ENCODE measurements around the gene WIPF1.

WIPF1 gene

GRCh38 chr2:174535083-174535482 lies 62.5 kb downstream of the WIPF1 start:
- DNase-seq = no peak
- no peaks in the 10 kb centered on the region for H3K27me3 ChIP-seq (ENCODE audit: insufficient read depth, low read length, poor library complexity)
- H3K9me3 ChIP-seq (ENCODE audit: insufficient read depth, low read length, severe bottlenecking) = no peaks in the 10 kb centered on the region
- no peak overlapping the region for H3K4me3 ChIP-seq (ENCODE audit: low read depth in 1 of 2, low read length in 2 of 2)
- no peaks in the 10 kb centered on the region for H4K20me1 ChIP-seq (ENCODE audit: insufficient read depth, low read length)
- no peak for TF ChIP-seq EZH2 (IDR thresholded peaks at IDR 0.05; ENCODE audit: borderline replicate concordance, low read depth, low read length, severe bottlenecking)
- no peak for TF ChIP-seq CTCF (IDR thresholded peaks at IDR 0.05; ENCODE audit: borderline replicate concordance, extremely low read depth, low read length, poor library complexity, severe bottlenecking)
- H3K4me2 ChIP-seq (ENCODE audit: insufficient read depth, low read length) = no peak overlapping the region
- peaks cover 6% of the 10 kb centered on the region for H3K4me1 ChIP-seq (ENCODE audit: insufficient read depth, low read length)
- H3K9ac ChIP-seq (ENCODE audit: low read depth, low read length) = no peak overlapping the region
- no peak overlapping the region for H2AFZ ChIP-seq (ENCODE audit: low read depth, low read length)
- no peaks in the 10 kb centered on the region for H3K79me2 ChIP-seq (ENCODE audit: insufficient read depth, low read length)
- H3K27ac ChIP-seq (ENCODE audit: low read length) = no peak overlapping the region
- no peaks in the 10 kb centered on the region for H3K36me3 ChIP-seq (ENCODE audit: insufficient read depth, low read length)
- ATAC-seq (ENCODE audit: insufficient read depth, low read depth) = no peak

DNA sequence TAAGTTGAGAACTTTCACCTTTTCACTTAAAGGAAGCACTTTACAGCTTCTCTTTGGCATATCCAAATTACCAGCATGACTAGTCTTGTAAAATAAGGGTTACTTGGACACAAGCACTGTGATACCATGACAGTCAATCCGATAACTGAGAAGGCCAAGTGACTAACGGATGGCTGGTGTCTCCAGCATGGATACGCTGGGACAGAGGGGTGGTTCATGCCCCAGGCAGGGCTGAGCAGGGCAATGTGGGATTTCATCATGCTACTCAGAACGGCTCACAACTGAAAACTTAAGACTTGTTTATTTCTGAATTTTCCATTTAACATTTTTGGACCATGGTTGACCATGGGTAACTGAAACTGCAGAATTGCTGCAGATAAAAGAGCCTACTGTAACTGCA lies 67.7 kb downstream of the WIPF1 start:
- Histone ChIP-seq H3K27ac (ENCODE audit: low read length) (no peak overlapping the region), H3K79me2 (ENCODE audit: insufficient read depth, low read length) (no peaks in the 10 kb centered on the region), H3K9ac (ENCODE audit: low read depth, low read length) (no peak overlapping the region), H2AFZ (ENCODE audit: low read depth, low read length) (no peak overlapping the region), H3K9me3 (ENCODE audit: insufficient read depth, low read length, severe bottlenecking) (no peaks in the 10 kb centered on the region), H3K4me3 (ENCODE audit: low read depth in 1 of 2, low read length in 2 of 2) (no peak overlapping the region), H3K27me3 (ENCODE audit: insufficient read depth, low read length, poor library complexity) (no peaks in the 10 kb centered on the region), H3K36me3 (ENCODE audit: insufficient read depth, low read length) (no peaks in the 10 kb centered on the region), H4K20me1 (ENCODE audit: insufficient read depth, low read length) (no peaks in the 10 kb centered on the region), H3K4me2 (ENCODE audit: insufficient read depth, low read length) (no peak overlapping the region), H3K4me1 (ENCODE audit: insufficient read depth, low read length) (no peaks in the 10 kb centered on the region)
- ATAC-seq (ENCODE audit: insufficient read depth, low read depth) = no peak
- TF ChIP-seq CTCF (IDR thresholded peaks at IDR 0.05; ENCODE audit: borderline replicate concordance, extremely low read depth, low read length, poor library complexity, severe bottlenecking) (no peak), EZH2 (IDR thresholded peaks at IDR 0.05; ENCODE audit: borderline replicate concordance, low read depth, low read length, severe bottlenecking) (no peak)
- no peak for DNase-seq

GRCh38 chr2:174527959-174528358 lies 69.6 kb downstream of the WIPF1 start:
- no peaks in the 10 kb centered on the region for H3K9me3 ChIP-seq (ENCODE audit: insufficient read depth, low read length, severe bottlenecking)
- ATAC-seq (ENCODE audit: insufficient read depth, low read depth) = no peak
- TF ChIP-seq EZH2 (IDR thresholded peaks at IDR 0.05; ENCODE audit: borderline replicate concordance, low read depth, low read length, severe bottlenecking) = no peak
- no peak for TF ChIP-seq CTCF (IDR thresholded peaks at IDR 0.05; ENCODE audit: borderline replicate concordance, extremely low read depth, low read length, poor library complexity, severe bottlenecking)

More at GRCh38 chr2:174527959-174528358, 69.6 kb downstream of the WIPF1 start:
- Histone ChIP-seq H3K27ac (ENCODE audit: low read length) (no peak overlapping the region), H3K27me3 (ENCODE audit: insufficient read depth, low read length, poor library complexity) (no peaks in the 10 kb centered on the region), H3K4me3 (ENCODE audit: low read depth in 1 of 2, low read length in 2 of 2) (no peak overlapping the region), H3K79me2 (ENCODE audit: insufficient read depth, low read length) (no peaks in the 10 kb centered on the region), H2AFZ (ENCODE audit: low read depth, low read length) (no peak overlapping the region), H3K4me2 (ENCODE audit: insufficient read depth, low read length) (no peak overlapping the region), H3K36me3 (ENCODE audit: insufficient read depth, low read length) (no peaks in the 10 kb centered on the region), H3K9ac (ENCODE audit: low read depth, low read length) (no peak overlapping the region), H4K20me1 (ENCODE audit: insufficient read depth, low read length) (no peaks in the 10 kb centered on the region), H3K4me1 (ENCODE audit: insufficient read depth, low read length) (no peaks in the 10 kb centered on the region)
- DNase-seq = no peak
